ENCODE results near the gene DNTT.

- TF ChIP-seq CTCF (IDR thresholded peaks at IDR 0.05; ENCODE audit: low read depth, low read length) = no peak
- no peak for TF ChIP-seq POLR2A (IDR thresholded peaks at IDR 0.05; ENCODE audit: extremely low read depth, insufficient read length)
These were observed 39.9 kb downstream of the DNTT start for GRCh38 chr10:96344178-96344577.

Data from NB4 (cell line).